NCI-H82 (cell line): ENCODE measurements around the gene ZNF740.

Experiments used
- DNase-seq: peaks from one replicate; lab custom pipeline; 2025; lab: John Stamatoyannopoulos, UW

ZNF740 gene

DNA sequence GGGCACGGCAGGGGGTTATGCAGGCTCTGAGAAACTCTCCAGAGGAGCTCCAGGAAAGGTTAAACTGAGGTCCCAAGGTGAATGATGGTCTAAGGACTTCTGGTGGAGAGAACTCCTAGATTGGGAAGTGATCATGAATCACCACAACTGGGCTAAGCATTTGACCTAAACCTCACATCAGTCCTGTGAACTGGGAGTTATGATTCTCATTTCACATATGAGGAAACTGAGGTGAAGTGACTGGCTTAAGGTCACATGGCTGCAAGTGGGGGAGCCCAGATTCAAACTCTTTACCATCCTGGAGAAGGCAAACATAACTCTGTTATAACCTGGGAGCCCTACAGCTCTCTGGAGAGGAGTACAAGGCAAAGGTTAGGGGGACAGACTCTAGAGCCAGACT, 47.3 kb downstream of the ZNF740 start:
- DNase-seq, result no peak

GRCh38 chr12:53229454-53229853, 48.9 kb downstream of the ZNF740 start:
- DNase-seq, result no peak

GRCh38 chr12:53230108-53230845, 49.8 kb downstream of the ZNF740 start:
- DNase-seq, result no peak

DNA sequence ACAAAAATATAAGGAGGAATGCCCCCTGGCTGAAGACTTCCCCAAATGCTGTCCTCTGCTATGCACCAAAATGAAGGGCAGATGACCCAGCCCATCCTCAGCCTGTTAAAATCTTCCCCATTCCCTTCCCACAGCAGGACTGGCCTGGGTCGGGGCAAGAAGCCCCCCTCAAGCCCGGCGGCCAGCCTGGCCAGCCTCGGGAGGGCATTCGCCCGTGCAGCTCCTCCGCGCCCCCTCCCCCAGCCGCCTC, 51.1 kb downstream of the ZNF740 start:
- DNase-seq, result no peak

DNA sequence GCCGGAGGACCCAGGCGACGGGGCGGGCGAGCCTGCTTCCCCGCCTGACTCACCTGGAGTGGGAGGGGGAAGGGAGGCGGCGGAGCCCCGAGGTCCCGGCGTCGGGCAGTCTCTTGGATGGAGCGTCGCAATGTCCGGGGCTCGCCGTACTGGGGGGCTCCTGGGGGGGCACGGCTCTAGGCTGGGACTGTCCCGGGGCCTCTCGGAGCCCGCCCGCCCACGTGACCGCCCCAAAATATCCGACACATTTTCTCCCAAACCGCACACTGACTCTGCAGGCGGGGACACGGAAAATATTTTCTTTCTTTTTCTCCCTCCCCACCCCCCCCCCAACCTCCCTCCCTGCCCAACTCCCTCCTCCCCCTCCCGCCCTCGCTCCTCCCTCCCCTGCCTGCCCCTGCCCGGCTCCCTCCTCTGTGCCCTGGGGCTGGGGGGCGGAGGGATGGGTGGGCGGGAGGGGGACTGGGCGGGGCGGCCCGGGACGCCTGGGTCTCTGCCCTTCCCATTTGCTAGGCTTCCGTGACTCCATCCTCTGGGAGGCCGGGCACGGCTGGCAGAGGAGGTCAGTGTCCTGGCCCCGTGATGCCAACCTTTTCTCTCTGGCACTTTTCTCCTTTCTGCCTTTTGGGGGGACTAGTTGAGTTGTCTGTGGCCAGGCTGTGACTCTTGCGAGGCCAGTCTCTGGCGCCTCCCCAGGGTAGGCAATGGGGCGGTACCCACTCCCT, 51.6 kb downstream of the ZNF740 start, which contains the start of gene RARG:
TSS of gene RARG (minus strand) at position 289 of the 725 bp plus-strand sequence. CDS start 4,664 bp downstream, outside the sequence.
- no peak for DNase-seq

DNA sequence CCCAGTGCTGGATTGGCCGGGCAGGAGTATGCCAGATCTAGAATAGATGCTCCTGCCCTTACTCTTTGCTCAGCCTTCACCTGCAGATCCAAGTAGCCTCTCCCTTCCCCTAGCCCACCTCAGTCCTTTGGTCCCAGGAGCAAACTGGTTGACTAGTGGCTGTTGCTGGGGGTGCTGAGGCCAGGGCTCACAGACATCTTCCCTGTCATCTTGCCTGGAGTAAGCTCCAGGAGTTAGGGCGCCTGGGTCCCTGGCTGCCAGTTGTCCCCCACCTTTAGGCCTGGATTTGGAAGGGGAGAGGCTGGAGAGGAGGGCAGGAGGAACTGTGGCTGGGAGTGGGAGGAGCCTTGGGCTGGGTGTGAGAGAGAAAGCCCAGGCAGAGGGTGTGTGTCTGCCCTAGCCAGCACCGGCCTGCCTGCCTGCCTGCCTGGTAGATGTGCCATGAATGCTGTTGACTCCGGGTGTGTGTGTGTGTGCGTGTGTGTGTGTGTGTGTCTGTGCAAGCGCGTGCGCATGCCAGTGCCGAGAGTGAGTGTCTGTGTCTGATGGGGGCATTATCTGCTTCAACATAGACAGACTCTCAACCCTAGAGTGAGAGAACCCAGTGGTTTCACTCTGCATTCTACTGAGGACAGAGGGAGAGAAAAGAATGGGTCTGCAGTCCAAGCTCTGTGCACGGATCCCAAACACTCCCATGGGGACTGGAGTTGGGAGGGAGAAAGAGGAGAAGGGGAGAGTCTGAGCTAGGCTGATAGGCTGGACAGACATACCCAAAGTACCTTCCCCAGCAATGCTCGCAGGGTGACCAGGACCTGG, 52.3 kb downstream of the ZNF740 start:
- DNase-seq, result no peak

DNA sequence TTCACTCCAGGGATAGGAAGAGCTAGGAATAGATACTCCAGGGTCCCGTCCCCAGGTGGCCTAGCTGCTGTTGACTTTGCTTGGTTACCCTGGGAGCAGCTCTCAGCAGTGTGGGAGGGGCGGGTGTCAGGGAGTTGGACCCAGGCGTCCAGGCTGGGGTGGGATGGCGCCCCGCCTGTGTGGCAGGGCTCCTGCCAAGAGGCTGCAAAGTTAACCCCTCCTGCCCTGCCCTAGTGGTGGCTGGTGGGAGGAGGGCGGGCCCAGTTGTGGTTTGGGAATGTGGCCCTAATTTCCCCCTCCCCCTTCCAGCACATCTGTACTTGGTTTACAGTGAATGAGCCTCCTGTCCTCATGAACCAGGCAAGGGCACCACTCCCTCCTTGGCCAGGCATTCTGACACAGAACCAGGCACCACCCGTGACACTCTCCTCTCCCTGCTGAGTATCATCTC, 53.2 kb downstream of the ZNF740 start:
- DNase-seq, result no peak

- DNase-seq, result peak; percentile 83
Observed at GRCh38 chr12:53234271-53234914, 53.9 kb downstream of the ZNF740 start.

DNA sequence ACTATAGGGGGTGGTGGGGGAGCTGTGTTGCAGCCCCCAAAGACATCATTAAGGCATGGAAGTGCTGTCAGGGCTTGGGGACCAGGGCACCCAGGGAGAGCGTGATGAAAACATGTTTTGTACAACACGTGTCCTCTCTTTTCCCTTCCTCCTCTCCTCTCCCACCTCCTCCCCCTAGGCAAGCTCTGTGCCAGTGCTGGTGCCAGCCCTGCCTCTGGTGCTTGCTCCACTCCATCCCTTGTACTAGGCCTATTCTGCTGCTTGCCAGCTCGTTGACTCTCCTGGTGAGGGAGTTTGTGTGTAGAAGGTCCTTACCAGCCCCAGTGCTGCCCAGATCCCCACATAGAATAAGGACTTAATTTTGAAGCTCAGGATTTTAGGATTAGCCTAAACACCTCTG, 54.6 kb downstream of the ZNF740 start:
- DNase-seq, result peak; percentile 60

DNA sequence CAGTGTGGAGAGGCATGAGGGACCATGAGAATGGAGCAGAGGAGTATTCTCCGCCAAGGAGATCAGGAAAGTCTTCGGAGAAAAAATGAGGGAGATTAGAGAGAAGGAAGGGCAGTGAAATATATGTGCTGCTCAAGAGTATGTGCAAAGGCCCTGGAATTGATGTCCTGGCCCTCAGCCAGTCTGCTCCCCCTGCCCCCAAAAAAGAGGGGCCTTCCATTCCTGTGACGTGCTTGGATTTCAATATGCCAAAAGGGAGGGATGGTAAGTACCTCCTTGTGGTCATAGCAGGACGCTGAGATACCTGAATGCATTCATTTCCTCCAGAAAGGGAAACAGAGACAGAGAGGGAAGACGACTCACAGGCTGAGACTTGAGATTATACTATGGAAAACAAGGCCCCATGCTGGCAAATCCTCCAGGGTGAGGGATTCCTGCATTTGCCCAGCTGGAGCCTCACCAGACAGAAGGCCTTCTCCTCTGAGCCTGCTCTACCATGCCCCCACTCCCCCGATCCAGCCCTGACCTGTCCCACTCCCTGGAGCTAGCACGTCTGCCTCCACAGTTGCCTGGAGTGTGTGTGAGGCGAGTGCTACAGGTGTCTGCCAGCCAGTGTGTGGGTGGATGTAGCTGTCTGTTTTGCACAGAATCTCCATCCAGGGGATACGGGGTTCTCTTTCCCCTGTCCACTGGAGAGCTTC, 55.4 kb downstream of the ZNF740 start:
- DNase-seq, result peak; percentile 45

GRCh38 chr12:53236443-53237111, 56.1 kb downstream of the ZNF740 start:
- no peak for DNase-seq

- no peak for DNase-seq
Observed at GRCh38 chr12:53239643-53240258, 59.2 kb downstream of the ZNF740 start.

DNA sequence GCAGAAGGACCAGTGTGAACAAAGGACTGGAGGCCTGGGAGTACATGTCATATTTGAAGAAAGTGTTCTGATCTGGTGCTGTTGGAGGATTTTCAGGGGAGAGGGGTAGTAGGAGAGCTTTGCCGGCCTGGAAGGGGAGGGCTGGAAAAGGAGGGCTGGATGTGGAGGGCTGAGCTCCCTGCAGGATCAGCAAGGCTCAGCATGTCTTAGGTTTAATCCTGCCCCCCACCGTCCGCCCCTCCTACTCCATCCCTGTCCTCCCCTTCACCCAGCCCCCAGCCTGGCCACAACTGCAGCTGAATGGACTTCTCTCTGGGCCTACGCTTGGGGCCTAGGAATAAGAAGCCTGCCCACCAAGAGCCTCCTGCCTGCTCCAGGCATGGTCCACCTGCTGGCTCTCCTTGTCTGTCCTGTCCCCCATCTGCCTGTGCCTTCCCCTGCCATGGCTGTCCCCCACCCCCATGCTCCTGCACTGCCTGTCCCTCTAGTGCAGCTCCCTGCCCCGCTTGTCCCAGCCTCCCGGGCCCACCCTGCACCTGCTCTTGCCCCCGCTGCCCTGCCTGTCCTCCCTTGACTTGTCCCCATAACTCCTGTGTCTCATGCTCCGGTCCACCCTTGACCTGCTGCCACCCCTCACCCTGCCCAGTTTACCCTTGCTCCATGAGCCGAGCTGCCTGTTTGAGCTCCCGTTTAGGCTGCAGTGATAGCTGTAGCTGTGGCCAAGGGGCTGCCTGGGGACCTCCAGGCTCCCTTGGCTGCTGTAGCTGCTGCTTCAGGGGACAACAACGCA, 61.3 kb downstream of the ZNF740 start:
- DNase-seq, result peak; percentile 91

- DNase-seq, result no peak
Observed at GRCh38 chr12:53244337-53244736, 63.8 kb downstream of the ZNF740 start.
